Activated naive CD8-positive, alpha-beta T cell treated with anti-CD3 and anti-CD28 coated beads, Interleukin-2, amount 50 U/mL, for 24 hours (primary cell): Measurements from ENCODE around the gene PLEKHA7.
A peak's percentile ranks its signal among the peaks of the same experiment; 100 is the strongest.

Experiments used
- ATAC-seq: fragments of 150-1000 bp; cut with Tn5 transposase; one replicate; pipeline ENCODE4 v1.10.0; 2021
- DNase-seq: peaks from one replicate; pipeline ENCODE4 v3.0.0; 2021
- H3K27ac Mint-ChIP-seq: one replicate; pipeline ENCODE4 v1.8.0; 2021; ENCODE audit warnings: mild to moderate bottlenecking, mixed read lengths
- H3K27me3 Mint-ChIP-seq: one replicate; pipeline ENCODE4 v1.8.0; 2021; ENCODE audit warnings: mixed read lengths
- H3K36me3 Mint-ChIP-seq: one replicate; pipeline ENCODE4 v1.8.0; 2021; ENCODE audit warnings: low read depth, mixed read lengths
- H3K4me1 Mint-ChIP-seq: one replicate; pipeline ENCODE4 v1.8.0; 2021; ENCODE audit warnings: mixed read lengths
- H3K4me3 Mint-ChIP-seq: one replicate; pipeline ENCODE4 v1.8.0; 2021; ENCODE audit warnings: mild to moderate bottlenecking, moderate library complexity, mixed read lengths
- H3K9me3 Mint-ChIP-seq: one replicate; pipeline ENCODE4 v1.8.0; 2021; ENCODE audit warnings: mixed read lengths

Gene PLEKHA7

DNA sequence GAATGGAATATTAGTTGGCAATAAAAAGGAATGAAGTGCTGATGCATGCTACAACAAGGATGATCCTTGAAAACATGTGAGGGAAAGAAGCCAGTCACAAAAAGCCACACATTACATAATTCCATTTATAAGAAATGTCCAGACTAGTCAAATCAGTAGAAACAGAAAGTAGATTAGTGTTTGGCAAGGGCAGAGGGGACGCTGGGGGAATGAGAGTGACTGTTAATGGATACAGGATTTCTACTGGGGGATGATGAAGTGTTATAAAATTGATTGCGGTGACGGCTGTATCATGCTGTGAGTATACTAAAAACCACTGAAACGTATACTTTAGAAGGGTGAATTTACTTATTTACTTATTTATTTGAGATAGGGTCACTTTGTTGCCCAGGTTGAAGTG is 217.9 kb downstream of the PLEKHA7 start:
- Mint-ChIP-seq H3K36me3 (no peaks in the 10 kb centered on the region), H3K27me3 (no peaks in the 10 kb centered on the region), H3K9me3 (no peaks in the 10 kb centered on the region), H3K27ac (no peak overlapping the region), H3K4me3 (no peak overlapping the region), H3K4me1 (peaks cover 41% of the 10 kb centered on the region)
- DNase-seq (no peak), ATAC-seq (no peak)

DNA sequence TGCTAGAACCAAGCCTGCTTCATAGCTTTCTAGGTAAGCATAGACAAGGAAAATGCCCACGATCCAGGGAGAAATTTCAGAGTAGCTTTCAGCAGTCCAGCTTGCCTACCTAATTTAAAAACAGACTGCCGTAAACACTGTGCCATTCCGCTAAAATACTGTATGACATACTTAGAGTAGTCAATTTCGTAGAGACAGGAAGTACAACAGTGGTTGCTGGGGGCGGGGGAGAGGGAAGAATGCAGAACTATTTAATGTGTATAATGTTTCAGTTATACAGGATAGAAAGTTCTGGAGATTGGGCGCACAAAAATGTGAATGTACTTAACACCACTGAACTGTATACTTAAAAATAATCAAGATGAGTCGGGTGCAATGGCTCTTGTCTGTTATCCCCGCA is 219.1 kb downstream of the PLEKHA7 start:
- Mint-ChIP-seq H3K27ac (peak overlapping the region; percentile 33), H3K36me3 (no peaks in the 10 kb centered on the region), H3K27me3 (no peaks in the 10 kb centered on the region), H3K4me1 (peaks cover 40% of the 10 kb centered on the region), H3K9me3 (no peaks in the 10 kb centered on the region), H3K4me3 (no peak overlapping the region)
- DNase-seq = no peak
- no peak for ATAC-seq

DNA sequence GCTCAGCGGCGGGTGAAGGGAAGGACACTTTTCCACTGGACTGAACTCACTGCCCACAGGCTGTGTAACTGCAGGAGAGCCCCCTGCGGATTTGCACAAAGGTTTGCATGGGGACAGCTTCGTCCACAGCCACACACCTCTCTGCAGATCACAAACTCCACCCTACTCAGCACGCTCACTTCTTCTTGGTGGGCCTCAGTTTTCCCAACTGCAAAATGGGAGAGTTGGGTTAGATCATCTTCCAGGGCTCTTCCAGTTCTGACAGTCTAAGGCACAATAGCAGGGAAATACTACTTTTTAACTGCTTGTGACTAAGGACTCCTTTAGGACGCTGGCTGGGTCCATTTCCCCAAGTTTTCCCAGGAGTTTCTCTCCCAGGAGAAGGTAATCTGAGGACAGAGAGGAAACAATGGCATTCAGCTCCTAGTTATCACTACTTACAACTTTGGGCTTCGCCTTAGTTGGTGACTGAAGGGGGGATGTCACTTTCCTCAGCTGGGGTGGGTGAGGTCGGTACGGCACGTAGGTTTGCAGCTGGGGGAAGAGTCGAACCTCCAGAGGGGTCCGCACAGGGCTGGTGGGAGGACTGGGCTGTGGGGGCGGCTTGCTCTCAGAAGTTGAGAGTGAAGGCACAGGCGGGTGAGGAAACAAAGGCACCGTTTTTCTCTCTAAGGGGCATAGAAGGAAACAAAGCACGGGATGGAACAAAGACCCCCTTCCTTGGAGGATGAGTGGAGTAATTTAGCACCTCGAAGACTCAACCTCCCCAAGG is 220.0 kb downstream of the PLEKHA7 start:
- no peaks in the 10 kb centered on the region for H3K27me3 Mint-ChIP-seq
- no peaks in the 10 kb centered on the region for H3K36me3 Mint-ChIP-seq
- DNase-seq = no peak
- peaks cover 33% of the 10 kb centered on the region for H3K4me1 Mint-ChIP-seq
- no peak for ATAC-seq
- no peaks in the 10 kb centered on the region for H3K9me3 Mint-ChIP-seq
- H3K4me3 Mint-ChIP-seq = no peak overlapping the region
- H3K27ac Mint-ChIP-seq = no peak overlapping the region

DNA sequence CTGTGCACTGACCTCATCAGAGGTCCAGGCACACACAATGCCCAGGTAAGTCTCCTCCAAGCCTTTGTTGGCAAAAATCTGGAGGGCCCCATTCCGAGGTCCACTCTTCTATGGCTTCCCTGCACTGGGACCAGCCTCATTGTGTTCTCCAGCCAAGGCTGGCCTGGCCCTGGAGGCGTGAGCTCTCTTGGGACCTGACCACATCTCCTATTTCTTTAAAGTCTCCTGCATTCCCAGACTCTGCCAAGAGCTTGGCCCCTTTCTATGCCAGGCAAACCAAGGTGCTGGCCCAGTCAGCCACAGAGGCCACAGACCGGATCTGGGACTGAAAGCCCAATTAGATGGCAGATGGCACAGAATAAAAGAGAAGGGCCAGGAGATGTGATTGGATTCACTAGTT is 220.7 kb downstream of the PLEKHA7 start:
- no peak for DNase-seq
- Mint-ChIP-seq H3K36me3 (no peaks in the 10 kb centered on the region), H3K9me3 (no peaks in the 10 kb centered on the region), H3K4me3 (no peak overlapping the region), H3K27ac (no peak overlapping the region), H3K4me1 (peaks cover 31% of the 10 kb centered on the region), H3K27me3 (no peaks in the 10 kb centered on the region)
- no peak for ATAC-seq

DNA sequence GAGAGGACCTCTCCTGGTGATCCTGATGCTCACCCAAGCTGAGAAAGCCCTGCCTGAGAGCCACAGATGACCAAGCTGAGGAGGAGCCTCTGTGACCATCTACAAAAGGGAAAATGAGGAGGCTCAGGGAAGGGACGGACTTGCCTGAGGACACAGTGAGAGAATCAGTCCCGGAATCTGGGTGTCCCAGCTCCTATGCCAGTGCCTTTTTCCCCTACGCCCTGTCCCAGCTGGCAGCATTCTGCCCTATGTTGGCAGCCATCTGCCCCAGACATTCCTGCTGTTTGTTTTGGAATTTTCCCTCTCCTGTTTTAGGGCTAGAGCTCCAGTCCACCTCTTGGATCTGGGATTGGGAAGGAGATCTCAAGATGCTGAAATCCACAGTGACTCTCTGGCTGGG is 221.2 kb downstream of the PLEKHA7 start:
- Mint-ChIP-seq H3K27ac (no peak overlapping the region), H3K27me3 (no peaks in the 10 kb centered on the region), H3K36me3 (no peaks in the 10 kb centered on the region), H3K4me3 (no peak overlapping the region), H3K4me1 (peaks cover 30% of the 10 kb centered on the region), H3K9me3 (no peaks in the 10 kb centered on the region)
- DNase-seq = no peak
- no peak for ATAC-seq

DNA sequence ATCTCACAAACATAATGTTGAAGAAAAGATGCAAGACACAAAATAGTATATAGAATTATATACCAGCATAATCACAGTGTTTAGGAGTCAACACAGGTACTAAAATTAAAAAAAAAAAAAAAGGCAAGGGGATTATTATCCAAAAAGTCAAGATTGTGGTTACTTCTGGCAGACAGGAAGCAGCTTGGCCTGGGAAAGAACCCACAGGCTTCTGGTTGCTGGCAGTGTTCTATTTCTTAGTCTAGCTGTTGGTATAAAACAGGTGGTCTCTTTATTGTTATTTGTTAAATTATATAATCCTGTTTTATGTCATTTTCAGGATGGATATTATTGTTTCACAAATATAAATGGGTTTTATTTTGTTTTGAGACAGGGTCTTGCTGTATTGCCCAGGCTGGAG is 221.8 kb downstream of the PLEKHA7 start:
- H3K9me3 Mint-ChIP-seq = no peaks in the 10 kb centered on the region
- ATAC-seq (no peak), DNase-seq (no peak)
- no peak overlapping the region for H3K27ac Mint-ChIP-seq
- H3K4me1 Mint-ChIP-seq = peaks cover 26% of the 10 kb centered on the region
- no peak overlapping the region for H3K4me3 Mint-ChIP-seq
- H3K36me3 Mint-ChIP-seq = no peaks in the 10 kb centered on the region
- no peaks in the 10 kb centered on the region for H3K27me3 Mint-ChIP-seq

DNA sequence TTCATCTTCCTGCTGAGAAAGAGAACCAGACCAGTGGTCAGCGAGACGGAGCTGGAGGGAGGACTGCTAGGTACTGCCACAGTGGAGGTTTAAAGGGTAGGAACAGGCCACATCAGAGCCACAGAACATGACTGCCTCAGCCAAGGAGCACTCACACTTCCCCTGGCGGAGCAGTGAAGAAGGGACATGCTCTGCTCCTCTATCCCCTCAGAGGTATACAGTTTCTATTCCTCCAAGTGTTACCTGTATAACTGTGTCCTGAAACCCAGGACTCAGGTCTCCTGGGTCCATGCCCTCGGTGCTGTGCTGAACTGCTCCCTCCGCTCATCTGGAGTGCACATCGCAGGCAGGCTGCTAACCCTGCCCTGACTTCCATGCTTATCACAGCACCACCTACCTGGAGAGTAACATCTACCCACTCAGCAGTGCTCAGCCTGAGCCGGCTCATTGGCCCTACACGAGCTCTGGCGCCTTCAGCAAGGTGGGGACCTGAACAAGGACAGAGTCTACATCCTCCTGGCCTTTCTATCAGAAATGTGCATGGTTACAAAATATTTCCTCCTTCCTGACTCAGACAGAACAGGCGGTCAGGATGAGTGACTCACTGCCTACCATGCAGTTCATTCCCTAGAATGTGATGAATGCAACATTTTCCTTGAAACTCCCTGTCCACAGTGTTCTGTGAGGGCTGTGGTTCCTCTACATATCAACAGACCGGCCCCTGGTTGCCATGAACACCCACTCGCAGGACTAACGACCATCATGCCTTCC is 222.8 kb downstream of the PLEKHA7 start:
- no peak for DNase-seq
- Mint-ChIP-seq H3K36me3 (no peaks in the 10 kb centered on the region), H3K4me3 (no peak overlapping the region), H3K27ac (peak overlapping the region; percentile 80), H3K9me3 (no peaks in the 10 kb centered on the region), H3K27me3 (no peaks in the 10 kb centered on the region), H3K4me1 (peaks cover 26% of the 10 kb centered on the region)
- peak; percentile 67 for ATAC-seq

DNA sequence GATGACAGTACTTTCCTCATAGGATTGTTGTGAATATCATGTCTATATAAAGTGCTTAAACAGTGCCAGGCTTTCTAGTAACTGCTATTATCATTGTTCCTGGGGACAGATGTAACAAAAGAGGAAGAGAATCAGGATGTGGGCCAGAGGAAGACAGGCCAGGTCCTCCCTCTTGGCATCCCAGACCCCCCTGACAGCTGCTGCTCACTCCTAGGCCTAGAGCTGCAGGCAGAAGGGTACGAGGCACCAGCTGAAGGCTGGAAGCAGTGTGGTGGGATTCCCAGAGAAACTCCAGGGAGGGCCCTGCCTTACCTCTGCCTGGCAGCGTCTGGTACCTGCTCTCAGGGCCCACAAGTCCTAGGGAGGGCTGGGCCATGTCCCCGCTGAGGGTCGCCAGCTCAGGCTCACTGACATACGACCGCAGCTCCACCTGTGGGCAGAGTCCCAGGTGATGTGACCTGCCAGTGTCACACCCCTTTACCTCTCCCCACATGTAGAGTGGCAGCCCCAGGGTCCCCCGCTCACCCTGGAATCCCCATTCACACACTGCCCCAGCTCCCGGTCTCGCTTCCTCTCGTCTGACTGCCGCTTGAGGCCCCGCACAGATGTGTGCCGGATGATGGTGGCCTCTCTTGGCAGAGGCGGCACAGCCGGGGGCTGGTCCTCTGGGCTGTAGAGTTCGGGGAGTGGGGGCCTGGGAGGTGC is 223.6 kb downstream of the PLEKHA7 start:
- H3K36me3 Mint-ChIP-seq = no peaks in the 10 kb centered on the region
- DNase-seq (no peak), ATAC-seq (no peak)
- H3K9me3 Mint-ChIP-seq = no peaks in the 10 kb centered on the region
- H3K4me3 Mint-ChIP-seq = no peak overlapping the region
- no peaks in the 10 kb centered on the region for H3K27me3 Mint-ChIP-seq
- peak overlapping the region; percentile 80 for H3K27ac Mint-ChIP-seq
- H3K4me1 Mint-ChIP-seq = peaks cover 23% of the 10 kb centered on the region

DNA sequence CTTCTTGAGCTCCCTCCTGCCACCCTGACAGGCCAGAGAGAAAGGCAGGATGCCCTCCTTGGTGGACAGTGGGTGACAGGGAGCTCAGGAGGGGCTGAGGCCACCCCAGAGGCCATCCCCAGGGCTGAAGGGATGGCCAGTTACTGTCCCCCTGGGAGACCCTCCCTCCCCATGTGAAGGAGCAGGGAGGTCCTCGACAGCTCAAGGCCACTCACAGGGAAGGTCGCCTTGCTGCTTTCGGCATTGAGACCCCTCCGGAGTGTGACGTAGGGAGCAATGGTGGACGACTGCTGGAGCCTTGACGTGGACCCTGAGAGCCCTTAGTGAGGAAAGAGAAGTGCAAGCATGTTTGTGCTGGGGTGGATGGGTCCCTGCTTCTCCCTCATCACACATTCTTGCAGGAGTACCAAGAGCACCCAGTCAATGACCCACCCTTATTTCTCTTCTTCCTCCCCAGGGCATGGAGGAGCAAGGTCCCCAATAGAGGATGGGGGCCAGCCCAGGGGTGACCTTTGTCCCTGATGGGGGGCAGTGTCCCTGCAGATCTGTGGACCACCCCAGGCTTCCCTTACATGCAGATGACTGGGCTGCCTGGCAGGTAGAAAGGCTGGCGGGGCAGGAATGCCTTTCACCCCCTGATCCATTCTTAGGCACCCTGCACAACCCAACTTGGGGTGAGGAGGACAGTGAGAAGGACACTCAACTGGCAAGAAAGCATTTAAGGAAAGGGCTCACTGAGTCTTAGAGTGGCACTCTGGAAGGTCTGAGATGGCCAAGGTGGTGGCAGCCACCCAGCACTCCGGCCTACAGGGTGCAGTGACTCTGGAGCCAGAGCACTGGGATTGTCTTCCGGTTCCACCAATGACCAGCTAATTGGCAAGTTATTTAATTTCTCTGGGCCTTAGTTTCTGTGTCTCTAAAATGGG is 224.4 kb downstream of the PLEKHA7 start:
- Mint-ChIP-seq H3K36me3 (no peaks in the 10 kb centered on the region), H3K27ac (no peak overlapping the region), H3K9me3 (no peaks in the 10 kb centered on the region), H3K4me3 (no peak overlapping the region), H3K4me1 (peaks cover 18% of the 10 kb centered on the region), H3K27me3 (no peaks in the 10 kb centered on the region)
- DNase-seq (no peak), ATAC-seq (no peak)

DNA sequence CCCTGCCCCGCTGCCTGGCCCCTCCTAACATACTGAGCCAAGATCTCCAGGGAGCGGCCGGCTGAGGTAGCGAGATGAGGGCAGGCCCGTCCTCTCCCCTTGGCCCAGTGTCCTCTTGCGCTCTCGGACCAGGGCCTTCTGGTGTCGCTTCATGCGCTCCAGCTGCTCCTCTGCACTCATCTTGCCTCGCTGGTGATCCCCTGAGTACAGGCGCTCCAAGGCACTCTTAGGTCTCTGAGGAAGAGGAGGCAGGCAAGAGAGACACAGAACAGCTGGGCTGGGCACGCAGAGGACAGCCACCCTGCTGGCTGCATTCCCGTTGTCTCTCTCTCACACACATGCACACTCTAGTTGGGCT is 225.2 kb downstream of the PLEKHA7 start:
- peaks cover 15% of the 10 kb centered on the region for H3K4me1 Mint-ChIP-seq
- H3K36me3 Mint-ChIP-seq = no peaks in the 10 kb centered on the region
- H3K27me3 Mint-ChIP-seq = no peaks in the 10 kb centered on the region
- no peak overlapping the region for H3K27ac Mint-ChIP-seq
- H3K4me3 Mint-ChIP-seq = no peak overlapping the region
- no peak for ATAC-seq
- H3K9me3 Mint-ChIP-seq = no peaks in the 10 kb centered on the region
- DNase-seq = no peak

DNA sequence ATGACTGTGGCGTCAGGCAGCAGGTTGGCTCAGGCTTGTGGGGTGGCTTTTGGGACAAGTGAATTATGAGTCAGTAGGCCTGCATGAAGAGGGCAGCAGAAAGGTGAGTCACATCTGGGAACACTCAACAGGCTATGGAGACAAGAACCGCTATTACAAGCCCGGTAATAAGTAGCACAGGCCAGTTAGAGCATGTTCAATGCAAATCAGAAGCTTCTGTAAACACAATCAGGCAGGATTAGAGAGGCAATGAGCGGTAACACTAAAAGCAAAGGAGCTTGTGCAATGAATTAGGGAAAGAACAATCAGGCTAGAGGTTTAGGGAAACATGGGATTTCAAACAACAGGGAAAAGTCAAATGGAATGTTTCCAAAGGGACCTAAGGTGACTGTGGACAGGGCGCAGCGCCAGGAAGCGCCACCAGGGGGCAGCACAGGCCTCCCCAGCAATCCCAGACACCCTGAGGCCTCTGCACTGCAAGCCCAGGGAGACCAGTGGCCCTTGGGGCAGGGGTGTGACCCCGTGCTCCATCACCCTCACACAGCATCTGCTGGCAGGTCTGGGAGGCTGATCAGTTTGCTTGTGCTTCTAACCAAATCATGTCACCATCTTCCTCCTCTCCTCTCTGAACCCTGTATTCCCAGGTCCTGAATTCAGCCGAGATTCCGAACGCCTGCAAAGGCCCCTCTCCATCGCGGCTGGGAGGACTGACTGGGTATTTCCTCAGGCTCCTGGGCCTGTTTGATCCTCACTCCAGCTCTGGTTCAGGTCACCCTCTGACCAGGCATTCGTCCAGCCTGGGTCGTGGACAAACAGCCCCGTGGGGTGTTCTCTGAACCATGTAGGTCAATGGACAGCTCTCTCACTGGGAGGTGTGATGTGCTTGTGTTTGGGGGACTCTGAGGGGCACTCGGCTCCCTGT is 225.8 kb downstream of the PLEKHA7 start:
- DNase-seq = peak; percentile 74
- no peak overlapping the region for H3K27ac Mint-ChIP-seq
- no peaks in the 10 kb centered on the region for H3K36me3 Mint-ChIP-seq
- peaks cover 15% of the 10 kb centered on the region for H3K4me1 Mint-ChIP-seq
- no peak overlapping the region for H3K4me3 Mint-ChIP-seq
- H3K9me3 Mint-ChIP-seq = no peaks in the 10 kb centered on the region
- H3K27me3 Mint-ChIP-seq = no peaks in the 10 kb centered on the region
- peak; percentile 52 for ATAC-seq

DNA sequence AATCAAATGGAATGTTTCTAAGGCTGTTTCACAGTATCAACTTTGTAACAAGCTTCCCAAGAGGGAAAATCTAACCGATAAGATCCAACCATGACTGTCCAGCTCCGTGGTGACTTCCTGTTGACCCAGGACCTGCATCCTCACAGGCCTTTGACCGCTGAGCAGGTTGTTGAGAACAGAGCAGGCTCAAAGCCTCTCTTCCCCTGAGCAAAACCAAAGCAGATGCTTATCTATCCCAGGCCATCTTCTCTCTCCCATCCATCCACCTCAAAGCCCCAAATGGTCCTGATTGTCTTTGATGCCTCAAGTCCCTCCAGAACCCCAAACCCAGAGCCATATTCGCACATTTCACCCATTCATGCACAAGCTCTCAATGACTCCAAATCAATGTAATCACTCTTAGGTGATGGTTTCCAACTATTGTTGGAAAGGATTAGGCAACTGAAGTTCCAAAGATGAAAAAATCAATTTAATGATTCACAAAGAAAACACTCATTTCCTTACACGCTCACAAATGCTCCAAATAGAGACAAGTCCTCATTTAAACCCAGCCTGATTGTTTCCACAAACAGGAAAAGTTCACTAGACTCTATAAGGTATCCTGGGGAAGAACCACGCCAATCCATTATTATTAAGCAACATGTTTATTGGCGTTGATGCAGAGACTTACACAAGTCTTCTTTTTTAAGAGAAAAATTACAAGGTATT is 227.0 kb downstream of the PLEKHA7 start:
- DNase-seq (no peak), ATAC-seq (no peak)
- Mint-ChIP-seq H3K9me3 (no peaks in the 10 kb centered on the region), H3K4me1 (peaks cover 14% of the 10 kb centered on the region), H3K27ac (no peak overlapping the region), H3K36me3 (no peaks in the 10 kb centered on the region), H3K4me3 (no peak overlapping the region), H3K27me3 (no peaks in the 10 kb centered on the region)

DNA sequence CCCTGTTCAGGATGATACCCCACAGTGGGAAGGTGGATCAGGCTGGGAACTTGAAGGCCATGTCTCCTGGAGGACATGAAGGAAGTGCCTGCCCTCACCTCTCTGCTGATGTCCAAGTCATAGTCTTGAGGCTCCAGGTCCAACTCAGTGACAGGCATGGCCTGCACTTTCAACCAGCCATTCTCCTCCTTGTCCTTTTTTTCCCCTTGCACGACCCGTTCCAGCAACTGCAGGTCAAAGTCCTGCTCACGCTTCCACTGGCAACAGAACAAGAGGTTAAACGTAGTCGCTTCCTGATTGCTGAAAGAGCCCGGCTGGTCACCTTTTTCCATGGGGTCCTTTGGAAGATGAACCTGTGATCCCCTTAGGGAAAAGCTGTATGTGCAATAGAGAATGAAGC is 228.1 kb downstream of the PLEKHA7 start:
- H3K27ac Mint-ChIP-seq = no peak overlapping the region
- DNase-seq (no peak), ATAC-seq (no peak)
- H3K27me3 Mint-ChIP-seq = no peaks in the 10 kb centered on the region
- no peak overlapping the region for H3K4me3 Mint-ChIP-seq
- H3K36me3 Mint-ChIP-seq = no peaks in the 10 kb centered on the region
- H3K9me3 Mint-ChIP-seq = no peaks in the 10 kb centered on the region
- peaks cover 4% of the 10 kb centered on the region for H3K4me1 Mint-ChIP-seq
